K562 (cell line): Measurements from ENCODE around the gene DMD. TPM values are rescaled to one million over a fixed set of nuclear protein-coding genes. Genes with fewer than 3 reads are reported as not detected.

Experiments
- ATAC-seq: fragments of 200-7000 bp; cut with Tn5 transposase; 3 replicates; pipeline ENCODE4 v1.9.1; 2020; ENCODE audit warnings: moderate library complexity
- BruUV-seq: library from RNA; stranded (reverse); fragments of 400-500 nt; replicated peaks from 2 replicates; lab custom pipeline; 2021; lab: Mats Ljungman, UMichigan
- CTCF ChIA-PET: fragments of 300-600 bp; formaldehyde crosslinking; extraction: SDS; loops from one replicate; lab custom pipeline; 2021; ENCODE audit warnings: low intra/inter-chr PET ratio; lab: Yijun Ruan, JAX
- POLR2A ChIA-PET: fragments of 300-600, 350-650 bp; sonication (Branson Sonifier 250); formaldehyde crosslinking; extraction: SDS; loops from one replicate; lab custom pipeline; 2021; ENCODE audit warnings: antibody characterized with exemption, inconsistent platforms; lab: Yijun Ruan, JAX
- DNase-seq, 4 experiments: peaks; one replicate each; pipeline versions ENCODE4 v3.0.0 to v3.0.0-alpha.2; 2011 to 2018; ENCODE audit warnings: low spot score in 3 of 4, mixed read lengths in 3 of 4; ENCODE audit errors: extremely low read depth in 1 of 4
- FAIRE-seq: peaks from 2 replicates; lab custom pipeline; 2011; peaks lifted over from hg19 to GRCh38; lab: Jason Lieb, UNC
- H2AFZ ChIP-seq: 2 replicates; pipeline ENCODE4 v1.6.0; 2011; ENCODE audit warnings: low read depth, low read length, control low read depth, inconsistent platforms
- H3K27ac ChIP-seq: fragments of 200-600 bp; 3 replicates; pipeline ENCODE4 v1.8.0; 2011; ENCODE audit warnings: low read depth, mild to moderate bottlenecking, control low read depth, inconsistent platforms, low read length, moderate library complexity, mixed read lengths; ENCODE audit errors: extremely low read depth
- H3K27me3 ChIP-seq, 2 experiments: fragments of 300-600 bp in 1 of 2; 2 replicates in 1 of 2; 3 replicates in 1 of 2; pipeline versions ENCODE4 v1.6.0 to v1.8.0; 2011; ENCODE audit warnings: inconsistent platforms in 2 of 2, low read length in 2 of 2, mild to moderate bottlenecking in 1 of 2, mixed read lengths in 1 of 2, moderate library complexity in 1 of 2; ENCODE audit not compliant: control insufficient read depth in 2 of 2, insufficient read depth in 2 of 2
- H3K36me3 ChIP-seq: fragments of 300-600 bp; 3 replicates; pipeline ENCODE4 v1.8.0; 2011; ENCODE audit warnings: mild to moderate bottlenecking, low read length, inconsistent platforms; ENCODE audit not compliant: control insufficient read depth, insufficient read depth
- H3K4me1 ChIP-seq, 2 experiments: fragments of 200-600 bp in 1 of 2; replicated peaks in 1 of 2; 2 replicates in 1 of 2; 3 replicates in 1 of 2; pipeline versions ENCODE4 v1.5.1 to v1.8.0; 2011; ENCODE audit warnings: inconsistent platforms in 2 of 2, low read length in 2 of 2, mild to moderate bottlenecking in 1 of 2, mixed read lengths in 1 of 2, moderate library complexity in 1 of 2; ENCODE audit not compliant: control insufficient read depth in 2 of 2, insufficient read depth in 2 of 2
- H3K4me2 ChIP-seq: 2 replicates; pipeline ENCODE4 v1.6.1; 2011; ENCODE audit warnings: low read length, control low read depth, inconsistent platforms, mixed read lengths; ENCODE audit not compliant: insufficient read depth
- H3K4me3 ChIP-seq: fragments of 200-600 bp; sonication (generic), shearing (Covaris generic); 2 replicates; pipeline ENCODE4 v1.5.1; 2016; ENCODE audit warnings: control low read depth, inconsistent platforms
- H3K79me2 ChIP-seq: fragments of 200-600 bp; 3 replicates; pipeline ENCODE4 v1.8.0; 2011; ENCODE audit warnings: low read length, inconsistent platforms; ENCODE audit not compliant: control insufficient read depth, insufficient read depth
- H3K9ac ChIP-seq, 2 experiments: 2 replicates each; pipeline versions ENCODE4 v1.6.0 to v1.6.1; 2011; ENCODE audit warnings: low read depth in 2 of 2, low read length in 2 of 2, control low read depth in 1 of 2, inconsistent platforms in 1 of 2, mild to moderate bottlenecking in 1 of 2, mixed read lengths in 1 of 2; ENCODE audit not compliant: insufficient read depth in 1 of 2
- H3K9me1 ChIP-seq: one replicate; pipeline ENCODE4 v1.6.0; 2011; ENCODE audit warnings: inconsistent platforms, mild to moderate bottlenecking, low read length, moderate library complexity; ENCODE audit not compliant: control insufficient read depth, insufficient read depth
- H3K9me3 ChIP-seq: replicated peaks from 2 replicates; pipeline ENCODE4 v1.5.1; 2011; ENCODE audit warnings: low read depth, low read length, inconsistent platforms; ENCODE audit not compliant: control insufficient read depth, insufficient read depth
- H4K20me1 ChIP-seq: replicated peaks from 2 replicates; pipeline ENCODE4 v1.6.1; 2011; ENCODE audit warnings: low read length, inconsistent platforms, mixed read lengths; ENCODE audit not compliant: control insufficient read depth, insufficient read depth
- FOXO4 ChIP-seq: fragments of 450-650 bp; formaldehyde crosslinking; IDR thresholded peaks from 2 replicates; pipeline ENCODE4 v1.4.0; 2020; ENCODE audit warnings: mild to moderate bottlenecking, moderate library complexity
- NFRKB ChIP-seq: fragments of 450-650 bp; IDR thresholded peaks from 2 replicates; pipeline ENCODE4 v1.6.1; 2016; ENCODE audit warnings: low read depth
- SNRNP70 ChIP-seq: fragments of 200-400 bp; formaldehyde crosslinking; optimal IDR thresholded peaks from 2 replicates; pipeline ENCODE3; 2017; ENCODE audit warnings: low read depth, low read length
- WGBS: fragments of 100-300 bp; shearing (Covaris generic); methylation state at CpG from one replicate; pipeline ENCODE4 v1.1.6; 2016; ENCODE audit warnings: low coverage, mixed read lengths; ENCODE audit not compliant: insufficient coverage; ENCODE audit errors: missing lambda C conversion rate; 5-methylcytosine and 5-hydroxymethylcytosine counted together
- in situ Hi-C: fragments of 300-500 bp; cut with MboI; formaldehyde crosslinking; loops from 4 replicates; pipeline ENCODE4 v1.15.0; 2018; ENCODE audit warnings: inconsistent platforms, mixed read lengths
- intact Hi-C: fragments of 100-400 bp; cut with micrococcal nuclease; formaldehyde crosslinking; loops from 2 replicates; pipeline ENCODE4 v1.14.2; 2022
- polyA plus RNA-seq, 8 experiments: library from polyadenylated mRNA; depleted of rRNA in 4 of 8; stranded (reverse) in 5 of 8; unstranded in 3 of 8; fragments of >200 nt; fragmentation: Nextera tagmentation in 2 of 8; fragmentation: Illumina TruSeq in 1 of 8; extraction: Ambion mirVana in 2 of 8; extraction: Trizol in 1 of 8; gene quantifications; 2 replicates each; pipeline versions ENCODE4 v1.2.1 to v1.2.3, GENCODE V29; 2011 to 2014; ENCODE audit warnings: inconsistent platforms in 1 of 8, missing spikeins in 1 of 8
- total RNA-seq, 7 experiments: library from RNA; depleted of rRNA in 6 of 7; stranded (reverse); fragments of >200 nt in 6 of 7; fragmentation: Illumina TruSeq in 2 of 7; extraction: Trizol in 2 of 7; gene quantifications; 2 replicates each; pipeline versions ENCODE4 v1.2.1 to v1.2.3, GENCODE V29; 2011 to 2021; ENCODE audit warnings: low replicate concordance in 1 of 7

DMD gene
- total and polyA plus RNA-seq, 9 of the 15 experiments (the other 6 are each of a cell fraction or from before 2014, with no cell fraction given) = 3.8 to 20.4 (median 11.4) TPM

- Histone ChIP-seq H3K4me3 (no peak overlapping the region), H3K4me2 (no peak overlapping the region), H3K27me3 (no peaks in the 10 kb centered on the region), H3K4me1 (no peaks in the 10 kb centered on the region), H3K9me1 (no peaks in the 10 kb centered on the region), H3K36me3 (no peaks in the 10 kb centered on the region), H4K20me1 (no peaks in the 10 kb centered on the region), H3K27ac (no peak overlapping the region), H3K9ac (no peak overlapping the region), H3K79me2 (no peaks in the 10 kb centered on the region), H2AFZ (no peak overlapping the region), H3K9me3 (no peaks in the 10 kb centered on the region)
- 37% methylated on average over 7 of the region's 7 CpGs for WGBS
- BruUV-seq = no TSS peak
- ATAC-seq (no peak), FAIRE-seq (no peak), DNase-seq (no peak)
- intact Hi-C loops (no loop called here), in situ Hi-C loops (no loop called here)
- POLR2A ChIA-PET = no interaction called here
- no peak for TF ChIP-seq NFRKB
- no peak for TF ChIP-seq SNRNP70
- no peak for TF ChIP-seq FOXO4
- CTCF ChIA-PET = no interaction called here
Measured at GRCh38 chrX:31527455-31528126, 1683.8 kb downstream of the DMD start.
